GM12891 (cell line): ENCODE data around the gene PLEKHH2.

Source experiments
- DNase-seq: peaks from one replicate; pipeline ENCODE4 v3.0.0; 2011; ENCODE audit warnings: low spot score; ENCODE audit not compliant: insufficient read length
- FAIRE-seq: peaks from 2 replicates; lab custom pipeline; 2011; peaks lifted over from hg19 to GRCh38; lab: Jason Lieb, UNC
- PAX5 ChIP-seq: IDR thresholded peaks from 2 replicates; pipeline ENCODE4 v1.6.1; 2011; ENCODE audit warnings: low read length, moderate library complexity, mild to moderate bottlenecking; ENCODE audit not compliant: insufficient read depth, severe bottlenecking
- POLR2A ChIP-seq: IDR thresholded peaks from 2 replicates; pipeline ENCODE4 v1.6.1; 2011; ENCODE audit warnings: low read depth, low read length, control low read depth
- POLR2AphosphoS5 ChIP-seq: IDR thresholded peaks from 2 replicates; pipeline ENCODE4 v1.6.1; 2011; ENCODE audit warnings: low read depth, low read length, control low read depth
- POU2F2 ChIP-seq: IDR thresholded peaks from 2 replicates; pipeline ENCODE4 v1.6.1; 2011; ENCODE audit warnings: low read depth, mild to moderate bottlenecking, control low read depth, low read length, moderate library complexity
- SPI1 ChIP-seq: IDR thresholded peaks from 2 replicates; pipeline ENCODE4 v1.6.1; 2011; ENCODE audit warnings: low read depth, low read length, control low read depth
- TAF1 ChIP-seq: IDR thresholded peaks from 2 replicates; pipeline ENCODE4 v1.6.1; 2011; ENCODE audit warnings: low read depth, low read length, control low read depth

PLEKHH2 gene

GRCh38 chr2:43758739-43759138 is 121.7 kb downstream of the PLEKHH2 start:
- DNase-seq (no peak), FAIRE-seq (no peak)
- no peak for TF ChIP-seq PAX5
- no peak for TF ChIP-seq POLR2AphosphoS5
- TF ChIP-seq POLR2A = no peak
- no peak for TF ChIP-seq TAF1
- no peak for TF ChIP-seq POU2F2
- no peak for TF ChIP-seq SPI1

- DNase-seq (no peak), FAIRE-seq (no peak)
- TF ChIP-seq POLR2AphosphoS5 = no peak
These were observed 122.1 kb downstream of the PLEKHH2 start for GRCh38 chr2:43759195-43759594.

GRCh38 chr2:43762286-43762685 is 125.2 kb downstream of the PLEKHH2 start:
- FAIRE-seq (no peak), DNase-seq (no peak)
- no peak for TF ChIP-seq SPI1
- TF ChIP-seq POLR2A = no peak
- TF ChIP-seq POLR2AphosphoS5 = no peak
- TF ChIP-seq TAF1 = no peak
- TF ChIP-seq POU2F2 = no peak
- no peak for TF ChIP-seq PAX5

- FAIRE-seq = no peak
- DNase-seq = no peak
- TF ChIP-seq POU2F2 (no peak), SPI1 (no peak), POLR2AphosphoS5 (no peak), TAF1 (no peak), PAX5 (no peak), POLR2A (no peak)
These were observed 126.0 kb downstream of the PLEKHH2 start for GRCh38 chr2:43763091-43763490.

GRCh38 chr2:43764086-43764705 is 127.1 kb downstream of the PLEKHH2 start:
- TF ChIP-seq TAF1 = no peak
- TF ChIP-seq POLR2AphosphoS5 = no peak
- TF ChIP-seq SPI1 = no peak
- TF ChIP-seq POLR2A = no peak
- FAIRE-seq = no peak
- no peak for DNase-seq

GRCh38 chr2:43766006-43766405 is 128.9 kb downstream of the PLEKHH2 start:
- DNase-seq = no peak
- no peak for FAIRE-seq
- no peak for TF ChIP-seq SPI1
- TF ChIP-seq POLR2AphosphoS5 = no peak
- TF ChIP-seq POLR2A = no peak
- no peak for TF ChIP-seq TAF1
- TF ChIP-seq PAX5 = no peak
- no peak for TF ChIP-seq POU2F2

GRCh38 chr2:43773876-43774613 is 137.0 kb downstream of the PLEKHH2 start, which contains the start of gene DYNC2LI1:
Gene DYNC2LI1 (plus strand): TSS chr2:43774039. CDS start chr2:43774139, 100 bp downstream.
- DNase-seq (peak; percentile 73), FAIRE-seq (peak; percentile 95)
- TF ChIP-seq SPI1 = no peak
- TF ChIP-seq POU2F2 = no peak
- no peak for TF ChIP-seq POLR2A
- TF ChIP-seq PAX5 = no peak
- TF ChIP-seq TAF1 = no peak
- TF ChIP-seq POLR2AphosphoS5 = no peak

GRCh38 chr2:43774617-43775016 is 137.6 kb downstream of the PLEKHH2 start:
- FAIRE-seq = no peak
- DNase-seq = no peak
- TF ChIP-seq PAX5 (no peak), POU2F2 (no peak), SPI1 (no peak), POLR2AphosphoS5 (no peak)

- DNase-seq (no peak), FAIRE-seq (no peak)
- no peak for TF ChIP-seq POLR2A
- TF ChIP-seq TAF1 = no peak
- TF ChIP-seq SPI1 = no peak
- TF ChIP-seq PAX5 = no peak
- TF ChIP-seq POU2F2 = no peak
- TF ChIP-seq POLR2AphosphoS5 = no peak
These were observed 139.3 kb downstream of the PLEKHH2 start for GRCh38 chr2:43776324-43776723.

GRCh38 chr2:43777306-43777926 is 140.4 kb downstream of the PLEKHH2 start:
- TF ChIP-seq POLR2AphosphoS5 (no peak), TAF1 (no peak), POU2F2 (no peak), PAX5 (no peak), SPI1 (no peak), POLR2A (no peak)
- DNase-seq (no peak), FAIRE-seq (no peak)
